Measurements from ENCODE around the gene KRTAP10-8.
"Not testable (repeated sequence)": the region's sequence is repeated elsewhere in the genome, so short reads cannot be mapped to it uniquely, and the experiment has no call there.

The KRTAP10-8 gene, protein sequence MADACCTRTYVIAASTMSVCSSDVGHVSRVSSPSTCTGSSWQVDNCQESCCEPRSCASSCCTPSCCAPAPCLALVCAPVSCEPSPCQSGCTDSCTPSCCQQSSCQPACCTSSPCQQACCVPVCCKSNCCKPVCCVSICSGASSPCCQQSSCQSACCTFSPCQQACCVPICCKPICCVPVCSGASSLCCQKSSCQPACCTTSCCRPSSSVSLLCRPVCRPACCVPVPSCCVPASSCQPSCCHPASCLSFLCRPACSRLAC

DNA sequence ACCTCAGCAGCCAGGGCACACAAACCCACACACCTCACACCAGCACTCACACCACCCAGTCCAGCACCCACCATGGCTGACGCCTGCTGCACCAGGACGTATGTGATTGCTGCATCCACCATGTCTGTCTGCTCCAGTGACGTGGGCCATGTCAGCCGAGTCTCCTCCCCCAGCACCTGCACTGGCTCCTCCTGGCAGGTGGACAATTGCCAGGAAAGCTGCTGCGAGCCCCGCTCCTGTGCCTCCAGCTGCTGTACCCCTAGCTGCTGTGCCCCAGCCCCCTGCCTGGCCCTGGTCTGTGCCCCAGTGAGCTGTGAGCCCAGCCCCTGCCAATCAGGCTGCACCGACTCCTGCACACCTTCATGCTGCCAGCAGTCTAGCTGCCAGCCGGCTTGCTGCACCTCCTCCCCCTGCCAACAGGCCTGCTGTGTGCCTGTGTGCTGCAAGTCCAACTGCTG lies at the start of gene KRTAP10-8:
KRTAP10-8 (plus strand) TSS at position 51 of the 458 bp plus-strand sequence; CDS start at position 73, 22 bp downstream.
- peaks cover 18% of the 10 kb centered on the region for H3K9me3 Mint-ChIP-seq
- H3K27ac Mint-ChIP-seq: peak within 1 kb of the TSS; percentile 48
- ATAC-seq: no peak
- H3K36me3 Mint-ChIP-seq: no peaks in the 10 kb centered on the region
- H3K4me3 Mint-ChIP-seq: no peak within 1 kb of the TSS
- no peak for DNase-seq (ENCODE audit: low spot score in 2 of 2)
- peaks cover 21% of the 10 kb centered on the region for H3K4me1 Mint-ChIP-seq

- no peak overlapping the region for H3K4me3 Mint-ChIP-seq
- no peak for ATAC-seq
- H3K9me3 Mint-ChIP-seq: peaks cover 5% of the 10 kb centered on the region
- no peak overlapping the region for H3K27ac Mint-ChIP-seq
- no peaks in the 10 kb centered on the region for H3K36me3 Mint-ChIP-seq
- H3K4me1 Mint-ChIP-seq: peaks cover 12% of the 10 kb centered on the region
- DNase-seq (ENCODE audit: low spot score in 2 of 2): no peak
Measured at GRCh38 chr21:44564099-44564498, 47.8 kb upstream of the KRTAP10-8 start.

GRCh38 chr21:44564886-44565598 lies 46.8 kb upstream of the KRTAP10-8 start:
- DNase-seq (ENCODE audit: low spot score in 2 of 2) (no peak), ATAC-seq (peak; percentile 69)

DNA sequence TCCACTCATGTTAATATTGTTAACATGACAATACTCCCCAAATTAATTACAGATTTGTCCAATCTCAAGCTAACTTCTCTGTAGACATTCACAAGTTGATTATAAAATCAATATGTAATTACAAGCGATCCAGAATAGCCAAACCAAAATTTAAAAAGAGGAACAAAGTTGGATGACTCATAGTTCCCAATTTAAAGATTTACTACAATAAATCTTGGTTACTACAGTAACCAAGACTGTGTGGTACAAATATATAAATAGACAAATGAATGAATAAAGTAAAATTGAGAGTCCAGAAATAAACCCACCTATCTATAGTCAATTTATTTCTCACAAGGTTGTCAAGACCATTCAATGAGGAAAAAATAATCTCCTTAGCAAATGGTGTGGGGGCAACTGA lies 45.5 kb upstream of the KRTAP10-8 start:
- Mint-ChIP-seq H3K4me3 (no peak overlapping the region), H3K9me3 (no peaks in the 10 kb centered on the region), H3K27ac (no peak overlapping the region), H3K36me3 (no peaks in the 10 kb centered on the region), H3K4me1 (peaks cover 17% of the 10 kb centered on the region)
- DNase-seq (ENCODE audit: low spot score in 2 of 2): no peak
- no peak for ATAC-seq

More at GRCh38 chr21:44564886-44565598, 46.8 kb upstream of the KRTAP10-8 start:
- H3K4me1 Mint-ChIP-seq: peaks cover 17% of the 10 kb centered on the region
- no peaks in the 10 kb centered on the region for H3K36me3 Mint-ChIP-seq
- H3K4me3 Mint-ChIP-seq: no peak overlapping the region
- peaks cover 5% of the 10 kb centered on the region for H3K9me3 Mint-ChIP-seq
- H3K27ac Mint-ChIP-seq: no peak overlapping the region

DNA sequence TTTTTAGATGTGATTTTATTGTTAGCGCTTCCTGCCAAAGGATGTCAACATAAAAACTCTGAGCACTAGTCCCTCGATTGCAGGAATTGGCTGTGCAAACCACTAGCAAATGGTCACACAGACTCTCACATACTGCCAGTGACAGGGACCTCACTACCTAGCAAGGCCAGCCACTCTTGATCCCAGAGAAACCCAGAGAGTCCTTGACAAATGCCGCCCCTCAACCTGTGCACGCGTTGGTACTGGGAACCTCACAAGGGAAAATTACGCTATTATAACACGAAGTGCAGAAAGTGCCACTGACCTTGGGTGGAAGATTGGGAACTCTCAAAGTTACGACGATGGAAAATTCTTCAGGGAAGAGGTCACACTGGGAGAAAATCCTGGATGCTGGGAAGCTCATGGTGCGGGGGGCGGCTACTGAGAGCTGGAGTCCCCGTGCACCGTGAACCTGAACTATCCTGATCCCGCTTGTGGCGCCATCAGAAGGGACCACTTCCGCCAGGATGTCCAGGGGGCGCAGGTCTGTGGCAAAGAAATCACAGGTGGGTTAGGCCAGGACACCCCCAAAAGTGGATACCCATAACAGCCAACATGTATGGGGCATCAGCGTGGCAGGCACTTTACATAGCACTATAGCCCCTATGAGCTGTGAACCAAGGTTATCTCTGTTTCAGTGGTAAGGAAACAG lies 44.3 kb upstream of the KRTAP10-8 start:
- DNase-seq (ENCODE audit: low spot score in 2 of 2): no peak
- no peak for ATAC-seq
- Mint-ChIP-seq H3K4me3 (no peak overlapping the region), H3K36me3 (no peaks in the 10 kb centered on the region), H3K27ac (no peak overlapping the region), H3K4me1 (peaks cover 17% of the 10 kb centered on the region), H3K9me3 (no peaks in the 10 kb centered on the region)

GRCh38 chr21:44568261-44568660 lies 43.6 kb upstream of the KRTAP10-8 start:
- Mint-ChIP-seq H3K9me3 (no peaks in the 10 kb centered on the region), H3K36me3 (no peaks in the 10 kb centered on the region), H3K4me1 (peaks cover 17% of the 10 kb centered on the region), H3K4me3 (no peak overlapping the region), H3K27ac (no peak overlapping the region)
- ATAC-seq (no peak), DNase-seq (ENCODE audit: low spot score in 2 of 2) (no peak)

- Mint-ChIP-seq H3K27ac (no peak overlapping the region), H3K36me3 (no peaks in the 10 kb centered on the region), H3K4me1 (peaks cover 17% of the 10 kb centered on the region), H3K4me3 (no peak overlapping the region), H3K9me3 (no peaks in the 10 kb centered on the region)
- ATAC-seq: no peak
- no peak for DNase-seq (ENCODE audit: low spot score in 2 of 2)
Measured at GRCh38 chr21:44568667-44569556, 43.0 kb upstream of the KRTAP10-8 start.

DNA sequence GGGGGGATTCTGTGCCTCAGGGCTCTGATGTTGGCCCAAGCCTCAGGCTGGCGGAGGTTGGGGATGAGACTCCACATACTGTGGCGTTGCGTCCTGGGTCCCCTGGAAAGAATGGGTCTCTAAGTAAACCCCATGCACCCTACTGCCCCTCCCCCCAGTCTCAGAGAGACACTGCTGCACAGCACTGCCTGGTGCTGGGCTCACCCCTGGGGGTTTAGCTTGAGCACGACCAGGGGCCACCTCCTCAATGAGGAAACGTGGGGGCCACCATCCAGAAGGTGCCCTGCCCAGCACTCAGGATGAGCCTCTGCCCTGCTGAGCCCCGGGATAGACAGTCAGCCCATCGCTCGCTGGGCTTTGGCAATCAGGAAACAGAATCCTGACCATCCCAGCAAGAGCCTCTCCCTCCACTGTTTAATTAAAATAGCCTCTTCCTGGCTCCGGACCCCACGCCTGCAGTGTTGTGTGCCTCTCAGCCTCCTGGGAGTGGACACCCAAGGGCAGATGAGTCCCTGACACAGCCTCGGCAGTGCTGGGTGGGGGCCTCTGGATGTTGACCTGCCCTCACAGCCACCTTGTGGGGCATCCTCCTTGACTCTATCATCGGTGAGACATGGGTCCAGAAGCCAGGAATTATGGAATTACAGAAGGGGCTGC lies 41.9 kb upstream of the KRTAP10-8 start:
- DNase-seq (ENCODE audit: low spot score in 2 of 2) (peak in 1 of 2 donors; percentile 30), ATAC-seq (no peak)
- H3K4me1 Mint-ChIP-seq: peaks cover 19% of the 10 kb centered on the region
- no peak overlapping the region for H3K27ac Mint-ChIP-seq
- H3K9me3 Mint-ChIP-seq: no peaks in the 10 kb centered on the region
- H3K36me3 Mint-ChIP-seq: no peaks in the 10 kb centered on the region
- H3K4me3 Mint-ChIP-seq: no peak overlapping the region

GRCh38 chr21:44571296-44571695 lies 40.6 kb upstream of the KRTAP10-8 start:
- H3K9me3 Mint-ChIP-seq: no peaks in the 10 kb centered on the region
- H3K4me1 Mint-ChIP-seq: peaks cover 16% of the 10 kb centered on the region
- ATAC-seq (no peak), DNase-seq (ENCODE audit: low spot score in 2 of 2) (no peak)
- H3K27ac Mint-ChIP-seq: no peak overlapping the region
- H3K4me3 Mint-ChIP-seq: no peak overlapping the region
- H3K36me3 Mint-ChIP-seq: no peaks in the 10 kb centered on the region

GRCh38 chr21:44571844-44572782 lies 39.8 kb upstream of the KRTAP10-8 start:
- no peaks in the 10 kb centered on the region for H3K36me3 Mint-ChIP-seq
- no peak overlapping the region for H3K4me3 Mint-ChIP-seq
- H3K4me1 Mint-ChIP-seq: peaks cover 16% of the 10 kb centered on the region
- no peak for DNase-seq (ENCODE audit: low spot score in 2 of 2)
- no peak overlapping the region for H3K27ac Mint-ChIP-seq
- no peak for ATAC-seq
- H3K9me3 Mint-ChIP-seq: peaks cover 3% of the 10 kb centered on the region

- no peak for ATAC-seq
- Mint-ChIP-seq H3K4me1 (peaks cover 16% of the 10 kb centered on the region), H3K27ac (no peak overlapping the region), H3K9me3 (peaks cover 6% of the 10 kb centered on the region), H3K36me3 (no peaks in the 10 kb centered on the region), H3K4me3 (no peak overlapping the region)
- DNase-seq (ENCODE audit: low spot score in 2 of 2): no peak
Measured at GRCh38 chr21:44572959-44573583, 38.8 kb upstream of the KRTAP10-8 start.

DNA sequence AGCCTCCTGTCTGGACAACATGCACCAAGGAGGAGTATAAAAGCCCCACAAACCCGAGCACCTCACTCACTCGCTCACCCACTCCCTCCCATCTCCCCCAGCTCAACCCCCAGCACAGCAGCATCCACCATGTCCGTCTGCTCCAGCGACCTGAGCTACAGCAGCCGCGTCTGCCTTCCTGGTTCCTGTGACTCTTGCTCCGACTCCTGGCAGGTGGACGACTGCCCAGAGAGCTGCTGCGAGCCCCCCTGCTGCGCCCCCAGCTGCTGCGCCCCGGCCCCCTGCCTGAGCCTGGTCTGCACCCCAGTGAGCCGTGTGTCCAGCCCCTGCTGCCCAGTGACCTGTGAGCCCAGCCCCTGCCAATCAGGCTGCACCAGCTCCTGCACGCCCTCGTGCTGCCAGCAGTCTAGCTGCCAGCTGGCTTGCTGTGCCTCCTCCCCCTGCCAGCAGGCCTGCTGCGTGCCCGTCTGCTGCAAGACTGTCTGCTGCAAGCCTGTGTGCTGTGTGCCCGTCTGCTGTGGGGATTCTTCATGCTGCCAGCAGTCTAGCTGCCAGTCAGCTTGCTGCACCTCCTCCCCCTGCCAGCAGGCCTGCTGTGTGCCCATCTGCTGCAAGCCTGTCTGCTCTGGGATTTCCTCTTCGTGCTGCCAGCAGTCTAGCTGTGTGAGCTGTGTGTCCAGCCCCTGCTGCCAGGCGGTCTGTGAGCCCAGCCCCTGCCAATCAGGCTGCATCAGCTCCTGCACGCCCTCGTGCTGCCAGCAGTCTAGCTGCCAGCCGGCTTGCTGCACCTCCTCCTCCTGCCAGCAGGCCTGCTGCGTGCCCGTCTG lies 38.0 kb upstream of the KRTAP10-8 start, which contains the start of gene KRTAP10-4:
KRTAP10-4 (plus strand) TSS at position 100 of the 827 bp plus-strand sequence; CDS start at position 130, 30 bp downstream.
- H3K4me1 Mint-ChIP-seq: peaks cover 16% of the 10 kb centered on the region
- peak in 1 of 2 donors; percentile 32 for DNase-seq (ENCODE audit: low spot score in 2 of 2)
- H3K36me3 Mint-ChIP-seq, H3K9me3 Mint-ChIP-seq, H3K27ac Mint-ChIP-seq, H3K4me3 Mint-ChIP-seq, ATAC-seq: not testable (repeated sequence)
